ENCODE results near the gene GPRIN1. TPM values are rescaled to one million over a fixed set of nuclear protein-coding genes. Genes with fewer than 3 reads are reported as not detected.
"Not testable (repeated sequence)": the region's sequence is repeated elsewhere in the genome, so short reads cannot be mapped to it uniquely, and the experiment has no call there.

The GPRIN1 gene
- total RNA-seq, 1 donor from 2014 or later: 3.2 TPM

DNA sequence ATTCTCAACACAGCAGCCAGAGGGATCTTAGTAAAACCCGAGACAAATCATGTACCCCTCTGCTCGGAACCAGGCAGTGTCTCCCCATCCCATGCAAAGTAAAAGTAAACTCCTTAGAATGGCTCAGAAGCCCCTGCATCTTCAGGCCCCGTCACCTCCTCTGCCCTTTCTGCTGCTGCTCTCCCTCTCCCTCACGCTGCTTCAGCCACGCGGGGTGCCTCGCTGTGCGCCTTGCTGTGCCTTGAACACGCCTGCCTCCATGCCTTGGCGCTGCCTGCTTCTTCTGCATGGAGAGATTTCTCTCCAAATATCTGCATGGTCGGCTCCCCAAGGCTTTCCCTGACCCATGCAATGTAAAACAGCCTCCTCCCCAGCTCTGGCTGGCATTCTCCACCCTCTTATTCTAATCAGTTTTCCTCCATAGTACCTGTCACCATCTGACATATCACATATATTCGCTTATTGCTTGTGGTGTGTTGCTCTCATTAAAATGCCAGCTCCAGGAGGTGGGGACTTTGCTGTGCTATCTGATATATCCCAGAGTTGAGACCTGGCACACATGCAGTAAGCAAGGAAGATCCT, 8.0 kb downstream of the GPRIN1 start:
- no peak for DNase-seq
- TF ChIP-seq, protein P1, sequence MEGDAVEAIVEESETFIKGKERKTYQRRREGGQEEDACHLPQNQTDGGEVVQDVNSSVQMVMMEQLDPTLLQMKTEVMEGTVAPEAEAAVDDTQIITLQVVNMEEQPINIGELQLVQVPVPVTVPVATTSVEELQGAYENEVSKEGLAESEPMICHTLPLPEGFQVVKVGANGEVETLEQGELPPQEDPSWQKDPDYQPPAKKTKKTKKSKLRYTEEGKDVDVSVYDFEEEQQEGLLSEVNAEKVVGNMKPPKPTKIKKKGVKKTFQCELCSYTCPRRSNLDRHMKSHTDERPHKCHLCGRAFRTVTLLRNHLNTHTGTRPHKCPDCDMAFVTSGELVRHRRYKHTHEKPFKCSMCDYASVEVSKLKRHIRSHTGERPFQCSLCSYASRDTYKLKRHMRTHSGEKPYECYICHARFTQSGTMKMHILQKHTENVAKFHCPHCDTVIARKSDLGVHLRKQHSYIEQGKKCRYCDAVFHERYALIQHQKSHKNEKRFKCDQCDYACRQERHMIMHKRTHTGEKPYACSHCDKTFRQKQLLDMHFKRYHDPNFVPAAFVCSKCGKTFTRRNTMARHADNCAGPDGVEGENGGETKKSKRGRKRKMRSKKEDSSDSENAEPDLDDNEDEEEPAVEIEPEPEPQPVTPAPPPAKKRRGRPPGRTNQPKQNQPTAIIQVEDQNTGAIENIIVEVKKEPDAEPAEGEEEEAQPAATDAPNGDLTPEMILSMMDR (IDR thresholded peaks at IDR 0.05): no peak
- no peak for ATAC-seq (ENCODE audit: low read depth)
- intact Hi-C loops (cut with micrococcal nuclease): no loop called here
- Mint-ChIP-seq H3K27ac (no peak overlapping the region), H3K27me3 (peaks cover 2% of the 10 kb centered on the region), H3K4me3 (no peak overlapping the region), H3K9me3 (no peaks in the 10 kb centered on the region), H3K36me3 (ENCODE audit: low read depth) (no peaks in the 10 kb centered on the region), H3K4me1 (no peaks in the 10 kb centered on the region)
- POLR2A ChIA-PET: no interaction called here
- CTCF ChIA-PET: no interaction called here

DNA sequence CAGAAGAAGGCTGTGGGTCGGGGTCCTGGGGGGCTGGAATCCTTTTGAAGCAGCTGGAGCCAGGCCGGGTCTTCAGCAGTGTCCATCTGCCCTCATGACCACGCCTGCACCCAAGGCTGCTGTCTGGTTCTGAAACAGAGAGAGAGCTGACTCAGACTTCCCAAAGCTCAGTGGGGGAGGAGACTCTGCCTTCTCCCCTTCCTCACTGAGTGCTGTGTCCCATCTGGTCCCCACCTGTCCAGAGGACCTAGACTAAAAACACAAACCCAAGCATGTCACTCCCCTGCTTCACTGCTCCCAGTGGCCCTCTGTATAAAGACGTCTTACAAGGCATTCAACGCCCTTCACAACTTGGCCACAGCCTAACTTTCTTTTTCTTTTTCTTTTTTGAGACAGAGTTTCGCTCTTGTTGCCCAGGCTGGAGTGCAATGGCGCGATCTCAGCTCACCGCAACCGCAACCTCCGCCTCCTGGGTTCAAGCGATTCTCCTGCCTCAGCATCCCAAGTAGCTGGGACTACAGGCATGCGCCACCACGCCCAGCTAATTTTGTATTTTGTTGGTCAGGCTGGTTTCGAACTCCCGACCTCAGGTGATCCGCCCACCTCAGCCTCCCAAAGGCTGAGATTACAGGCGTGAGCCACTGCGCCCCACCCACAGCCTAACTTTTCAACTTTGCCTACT, 10.1 kb downstream of the GPRIN1 start:
- H3K4me1 Mint-ChIP-seq; POLR2A ChIA-PET; CTCF ChIA-PET; ATAC-seq (ENCODE audit: low read depth); H3K4me3 Mint-ChIP-seq; H3K36me3 Mint-ChIP-seq (ENCODE audit: low read depth); H3K9me3 Mint-ChIP-seq; DNase-seq; intact Hi-C loops (cut with micrococcal nuclease); H3K27me3 Mint-ChIP-seq; H3K27ac Mint-ChIP-seq: not testable (repeated sequence)

DNA sequence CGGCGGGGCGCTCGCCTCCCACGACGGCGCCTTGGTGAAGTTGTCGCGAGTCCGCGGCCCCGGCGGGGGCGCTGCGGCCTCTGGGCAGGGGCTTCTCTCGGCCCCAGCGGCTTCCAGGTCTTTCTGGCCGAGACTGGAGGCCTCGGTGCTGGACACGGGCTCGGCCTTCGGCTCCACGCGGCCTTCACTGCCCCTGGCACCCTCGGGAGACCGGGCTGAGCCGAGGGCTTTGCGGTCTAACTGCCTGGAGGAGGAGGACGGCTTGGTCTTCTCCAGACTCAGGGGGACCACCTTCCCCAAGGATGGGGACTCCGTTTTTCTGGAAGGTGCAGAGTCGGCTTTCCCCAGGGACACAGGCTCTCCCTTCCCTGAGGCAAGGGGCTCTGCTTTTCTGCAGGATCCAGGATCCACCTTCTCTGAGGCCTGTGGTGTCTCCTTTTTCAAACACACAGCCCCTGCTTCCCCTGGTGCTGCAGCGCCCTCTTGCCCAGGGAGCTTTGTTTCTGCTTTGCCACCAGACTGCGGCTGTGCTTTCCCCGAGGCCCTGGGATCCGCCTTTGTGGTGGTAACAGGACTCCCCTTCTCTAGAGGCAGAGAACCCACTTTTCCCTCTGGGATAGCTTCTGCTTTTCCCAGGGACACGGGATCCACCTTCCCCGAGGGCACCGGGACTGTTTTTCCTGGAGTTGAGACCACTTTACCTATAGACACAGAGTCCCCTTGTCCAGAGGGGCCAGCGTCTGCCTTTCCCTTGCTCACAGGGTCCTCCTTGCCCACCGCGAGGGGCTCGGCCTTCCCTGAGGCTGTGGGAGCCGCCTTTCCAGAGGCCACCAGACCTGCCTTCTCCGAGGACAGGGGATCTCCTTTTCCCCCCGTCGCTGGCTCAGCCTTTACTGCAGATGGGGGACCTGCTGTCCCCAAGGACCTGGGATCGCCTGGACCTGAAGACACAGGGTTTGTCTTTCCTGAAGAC, 12.3 kb downstream of the GPRIN1 start:
- H3K4me3 Mint-ChIP-seq: peak overlapping the region; percentile 11
- H3K9me3 Mint-ChIP-seq: no peaks in the 10 kb centered on the region
- H3K27me3 Mint-ChIP-seq: peaks cover 10% of the 10 kb centered on the region
- no peak overlapping the region for H3K27ac Mint-ChIP-seq
- H3K4me1 Mint-ChIP-seq: peaks cover 7% of the 10 kb centered on the region
- TF ChIP-seq, protein P1 (IDR thresholded peaks at IDR 0.05): no peak
- H3K36me3 Mint-ChIP-seq (ENCODE audit: low read depth): no peaks in the 10 kb centered on the region
- POLR2A ChIA-PET: no interaction called here
- ATAC-seq (ENCODE audit: low read depth) (no peak), DNase-seq (no peak)
- intact Hi-C loops (cut with micrococcal nuclease): loop anchor here (2.0 kb wide), 2 partner anchors 23 to 181 kb away; partner anchors contain the start of gene CLTB
- CTCF ChIA-PET: no interaction called here

DNA sequence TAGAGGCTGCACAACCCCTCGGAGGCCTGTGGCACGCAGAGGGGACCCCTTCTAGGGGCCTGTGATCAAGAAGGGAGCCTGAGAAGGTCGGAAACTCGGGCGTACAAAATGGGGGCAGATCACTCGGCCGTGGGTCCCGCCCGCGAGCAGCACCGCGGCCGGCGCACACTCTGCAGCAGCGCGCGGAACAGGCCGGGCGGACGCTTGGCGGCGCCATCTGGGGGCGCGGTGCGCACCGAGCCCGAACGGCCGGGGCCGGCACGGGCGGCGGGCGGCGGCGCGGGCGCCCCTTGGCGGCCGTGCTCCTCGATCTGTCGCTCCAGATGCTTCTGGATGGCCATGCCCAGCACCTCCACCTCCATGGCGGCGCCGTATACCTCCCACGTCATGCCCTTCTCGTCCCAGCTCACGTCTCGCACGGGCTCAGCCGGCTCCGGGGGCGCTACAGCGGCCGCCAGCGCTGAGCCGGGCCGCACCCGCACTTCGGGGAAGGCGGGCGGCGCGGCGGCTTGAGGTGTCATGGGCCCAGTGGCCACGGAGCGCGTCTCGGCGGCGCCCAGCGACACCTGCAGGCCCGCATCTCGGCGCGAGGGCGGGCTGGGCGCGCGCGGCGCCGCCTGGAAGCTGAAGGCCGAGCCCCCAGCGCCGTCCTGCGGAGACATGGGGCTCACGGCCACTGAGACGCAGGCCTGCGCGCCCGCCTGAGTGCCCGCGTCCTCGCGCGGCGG, 13.1 kb downstream of the GPRIN1 start:
- TF ChIP-seq, protein P1 (IDR thresholded peaks at IDR 0.05): no peak
- peak; percentile 80 for ATAC-seq (ENCODE audit: low read depth)
- ChIA-PET POLR2A (no interaction called here), CTCF (interaction anchor here (1.2 kb wide), 1 partner anchor 33 kb away, joined by 3 read pairs; the partner anchor contains the start of genes EIF4E1B and SNCB)
- Mint-ChIP-seq H3K27me3 (peaks cover 10% of the 10 kb centered on the region), H3K9me3 (no peaks in the 10 kb centered on the region), H3K27ac (no peak overlapping the region), H3K4me1 (peaks cover 7% of the 10 kb centered on the region), H3K36me3 (ENCODE audit: low read depth) (no peaks in the 10 kb centered on the region), H3K4me3 (peak overlapping the region; percentile 72)
- intact Hi-C loops (cut with micrococcal nuclease): loop anchor here (2.0 kb wide), 2 partner anchors 22 to 180 kb away; partner anchors contain the start of gene CLTB
- peak; percentile 44 for DNase-seq

DNA sequence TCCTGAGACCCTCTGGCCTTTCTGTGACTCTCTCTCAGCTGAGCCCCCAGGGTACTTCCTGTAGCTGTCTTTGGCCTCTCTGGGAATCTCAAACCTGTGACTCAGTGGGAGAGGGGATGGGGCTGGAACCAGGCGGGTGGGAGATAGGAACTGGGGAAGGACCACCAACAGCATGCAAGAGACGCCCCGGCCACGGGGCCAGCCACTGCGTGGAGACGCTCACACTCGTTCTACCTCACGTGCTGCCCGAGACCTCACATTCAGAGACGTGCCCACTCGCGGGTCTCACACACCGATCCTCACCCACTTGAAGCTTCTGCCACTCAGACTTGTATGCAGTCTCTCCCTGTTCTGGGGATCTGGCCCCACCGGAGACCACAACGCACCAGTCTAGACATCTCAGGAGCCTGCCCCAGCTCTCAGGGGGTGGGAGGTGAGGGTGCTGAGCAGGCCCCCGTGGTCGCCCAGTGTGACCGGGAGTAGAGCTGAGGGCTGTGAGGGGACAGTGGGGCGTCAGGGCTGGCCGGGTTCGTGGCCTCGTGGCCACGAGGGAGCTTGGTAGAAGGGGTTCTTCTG, 13.8 kb downstream of the GPRIN1 start:
- DNase-seq: no peak

More for the DNA sequence above, 13.8 kb downstream of the GPRIN1 start:
- Mint-ChIP-seq H3K4me1 (peaks cover 7% of the 10 kb centered on the region), H3K9me3 (no peaks in the 10 kb centered on the region), H3K4me3 (peak overlapping the region; percentile 72), H3K27me3 (peaks cover 10% of the 10 kb centered on the region), H3K27ac (no peak overlapping the region), H3K36me3 (ENCODE audit: low read depth) (no peaks in the 10 kb centered on the region)
- ATAC-seq (ENCODE audit: low read depth): no peak
- CTCF ChIA-PET: interaction anchor here (1.2 kb wide), 1 partner anchor 34 kb away, joined by 3 read pairs; the partner anchor contains the start of genes EIF4E1B and SNCB
- POLR2A ChIA-PET: no interaction called here
- intact Hi-C loops (cut with micrococcal nuclease): loop anchor here (2.0 kb wide), 2 partner anchors 21 to 179 kb away; partner anchors contain the start of gene CLTB
- TF ChIP-seq, protein P1 (IDR thresholded peaks at IDR 0.05): no peak
